Kidney (tissue), 22 donors: ENCODE data around the gene PLSCR5. TPM values are rescaled to one million over a fixed set of nuclear protein-coding genes. Genes with fewer than 3 reads are reported as not detected.

ENCODE experiments used
- DNase-seq, 5 donors: peaks; one replicate each; pipeline ENCODE4 v3.0.0-alpha.2; 2013 to 2020
- FAIRE-seq: peaks from 2 replicates; lab custom pipeline; 2012; peaks lifted over from hg19 to GRCh38; lab: Jason Lieb, UNC
- H3K27ac ChIP-seq, 2 donors: one replicate each; pipeline ENCODE4 v1.7.0; 2013; ENCODE audit warnings: low read depth in 2 of 2, low read length in 2 of 2, inconsistent platforms in 1 of 2
- H3K27me3 ChIP-seq: one replicate; pipeline ENCODE4 v1.7.1; 2013; ENCODE audit warnings: low read length, inconsistent platforms; ENCODE audit not compliant: control insufficient read depth, insufficient read depth
- H3K36me3 ChIP-seq, 3 donors: one replicate each; pipeline versions ENCODE4 v1.7.0 to v1.7.1; 2013; ENCODE audit warnings: low read length in 3 of 3, control low read depth in 1 of 3, inconsistent platforms in 1 of 3; ENCODE audit not compliant: insufficient read depth in 3 of 3, control insufficient read depth in 2 of 3
- H3K4me1 ChIP-seq, 3 donors: one replicate each; pipeline versions ENCODE4 v1.7.0 to v1.7.1; 2013; ENCODE audit warnings: low read length in 3 of 3, inconsistent platforms in 1 of 3, low read depth in 1 of 3; ENCODE audit not compliant: control insufficient read depth in 2 of 3, insufficient read depth in 2 of 3
- H3K4me3 ChIP-seq, 3 donors: one replicate each; pipeline versions ENCODE4 v1.7.0 to v1.8.1; 2013; ENCODE audit warnings: low read length in 3 of 3, control low read depth in 1 of 3, inconsistent platforms in 1 of 3
- H3K9ac ChIP-seq, 3 donors: one replicate each; pipeline versions ENCODE4 v1.7.0 to v1.7.1; 2013; ENCODE audit warnings: low read length in 3 of 3, control low read depth in 1 of 3, inconsistent platforms in 1 of 3
- H3K9me3 ChIP-seq, 3 donors: one replicate each; pipeline versions ENCODE4 v1.7.0 to v1.7.1; 2013; ENCODE audit warnings: low read length in 3 of 3, control low read depth in 1 of 3, inconsistent platforms in 1 of 3; ENCODE audit not compliant: control insufficient read depth in 2 of 3, insufficient read depth in 1 of 3
- CTCF ChIP-seq: IDR thresholded peaks from 3 replicates; pipeline ENCODE4 v1.5.1; 2012; ENCODE audit warnings: mild to moderate bottlenecking, moderate library complexity, borderline replicate concordance; ENCODE audit not compliant: insufficient read depth; ENCODE audit errors: extremely low read depth
- intact Hi-C: fragments of 100-400 bp; cut with DNase I; formaldehyde crosslinking; loops from one replicate; pipeline ENCODE4 v1.11.1; 2022
- long read RNA-seq, 10 donors: library from polyadenylated mRNA in 1 of 10; unstranded in 1 of 10; transcript quantifications; one replicate each; pipeline ENCODE4 v2.0.0 and lab custom pipeline, GENCODE V29; 2021 to 2026
- polyA plus RNA-seq: library from polyadenylated mRNA; stranded (reverse); fragments of 350-450 nt; fragmentation: Illumina TruSeq; extraction: RNeasy Lipid Tissue Mini Kit (QIAGEN cat#74804); gene quantifications from one replicate; pipeline ENCODE4 v1.2.3, GENCODE V29; 2014; ENCODE audit warnings: low read depth, low replicate concordance; ENCODE audit not compliant: insufficient read depth
- total RNA-seq: library from RNA; stranded (reverse); fragmentation: NEBNext Ultra II Directional; extraction: Animal tissue kit (Norgen Biotek cat#: 25700); gene quantifications from one replicate; pipeline ENCODE4 v1.2.1, GENCODE V29; 2021
- donor health status: control.
- donor health status: control.
- donor health status: control.
- donor health status: control.
- donor health status: control.
- donor health status: DM: yes; HTN: yes; CAD: no.
- donor health status: Normal renal cell carcinoma (clear cell type).

PLSCR5 gene
- total RNA-seq (not detected), polyA plus RNA-seq (not detected)
- long read RNA-seq, donor 1, result 0 reads
- long read RNA-seq, donor 2, result 0 reads
- long read RNA-seq, donor 3, result 0 reads
- long read RNA-seq, donor 4, result 0 reads
- long read RNA-seq, donor 5, result 0 reads
- long read RNA-seq, donor 6, result 0 reads
- long read RNA-seq, donor 7, result 0 reads
- long read RNA-seq, donor 8, result 0 reads
- long read RNA-seq, donor 9, result 0 reads
- long read RNA-seq, donor 10, result 0 reads

DNA sequence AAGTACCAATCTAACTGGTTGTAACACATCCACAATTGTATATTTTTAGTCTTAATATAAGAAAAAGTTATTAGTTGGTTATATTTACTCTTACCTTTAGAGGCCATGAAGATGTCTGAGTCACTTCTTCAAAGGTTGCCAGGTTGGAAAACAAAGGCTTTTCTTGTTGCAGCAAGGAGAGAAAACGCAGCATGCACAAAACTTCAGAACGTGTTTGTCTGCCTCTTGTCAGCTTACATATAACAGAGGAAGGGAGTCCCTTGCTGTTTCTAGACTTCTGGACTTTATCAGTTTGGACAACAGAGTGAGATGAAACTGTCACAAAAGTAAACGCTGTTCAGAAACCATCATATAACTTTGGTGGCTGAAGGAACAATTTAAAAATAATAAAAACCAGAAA lies at the start of gene PLSCR5:
TSS of gene PLSCR5 (minus strand) at position 241 of the 400 bp plus-strand sequence. CDS start at position 107, 134 bp downstream.
- intact Hi-C loops, result no loop called here
- no peak for TF ChIP-seq CTCF
- H3K9ac ChIP-seq, result no peak within 1 kb of the TSS
- DNase-seq (no peak), FAIRE-seq (no peak)
- H3K27ac ChIP-seq, result no peak within 1 kb of the TSS
- no peaks in the 10 kb centered on the region for H3K4me1 ChIP-seq
- no peaks in the 10 kb centered on the region for H3K9me3 ChIP-seq
- no peaks in the 10 kb centered on the region for H3K36me3 ChIP-seq
- H3K4me3 ChIP-seq, result no peak within 1 kb of the TSS
- no peaks in the 10 kb centered on the region for H3K27me3 ChIP-seq

DNA sequence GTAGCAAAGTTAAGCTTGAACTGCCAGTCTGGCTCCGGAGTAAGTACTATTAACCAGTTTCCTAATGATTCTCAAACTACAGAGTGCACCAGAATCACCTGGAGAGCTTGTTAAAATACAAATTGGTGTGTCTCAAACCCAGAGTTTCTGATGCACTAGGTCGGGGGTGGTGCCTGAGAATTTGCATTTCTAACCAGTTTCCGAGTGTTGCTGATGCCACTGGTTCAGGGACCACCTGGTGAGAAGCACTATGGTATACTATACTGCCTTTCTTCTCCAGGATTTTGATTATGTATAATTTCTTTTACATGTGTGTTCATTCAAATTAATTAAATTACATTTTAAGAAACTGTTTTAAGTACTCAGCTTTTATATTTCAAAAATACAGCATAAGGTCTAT lies 48.8 kb upstream of the PLSCR5 start:
- no peaks in the 10 kb centered on the region for H3K4me1 ChIP-seq
- no peaks in the 10 kb centered on the region for H3K27me3 ChIP-seq
- DNase-seq (no peak), FAIRE-seq (no peak)
- intact Hi-C loops, result no loop called here
- no peak overlapping the region for H3K27ac ChIP-seq
- no peak overlapping the region for H3K9ac ChIP-seq
- TF ChIP-seq CTCF, result no peak
- H3K9me3 ChIP-seq, result no peaks in the 10 kb centered on the region
- no peak overlapping the region for H3K4me3 ChIP-seq
- no peaks in the 10 kb centered on the region for H3K36me3 ChIP-seq

DNA sequence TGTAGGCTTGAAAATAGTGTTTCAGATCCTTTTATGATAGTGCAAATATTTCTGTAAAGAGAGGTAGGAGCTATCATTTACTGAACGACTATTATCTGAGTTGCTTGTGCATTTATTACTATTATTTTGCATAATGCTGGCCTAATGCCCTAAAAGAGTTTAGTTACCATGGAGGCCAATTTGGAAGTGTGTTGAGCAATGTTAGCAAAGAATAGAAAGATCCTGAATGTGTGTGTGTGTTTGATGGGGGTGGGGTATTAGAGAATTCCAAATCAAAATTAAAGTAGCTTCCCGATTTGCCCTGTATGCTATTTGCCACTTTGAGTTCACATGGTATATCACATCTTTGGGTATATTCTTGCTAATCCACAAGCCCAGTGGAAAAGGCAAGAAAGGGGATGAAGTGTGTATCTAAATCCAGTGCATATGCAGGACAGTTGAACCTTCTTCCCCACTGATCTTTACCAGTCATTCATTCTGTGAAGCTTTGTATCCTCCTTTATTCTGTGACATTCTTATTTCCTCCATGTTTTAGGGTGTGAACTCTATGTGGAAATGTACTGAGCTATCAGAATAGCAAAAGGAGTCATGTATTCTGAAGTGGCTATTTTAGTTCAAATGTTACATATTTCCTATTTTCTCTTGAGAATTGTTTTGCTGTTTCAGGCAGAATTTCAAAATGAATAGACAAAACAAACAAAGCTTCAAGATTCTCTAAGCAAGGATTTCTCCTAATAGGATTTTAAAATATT lies 45.7 kb upstream of the PLSCR5 start:
- Histone ChIP-seq H3K27me3 (no peaks in the 10 kb centered on the region), H3K9me3 (no peaks in the 10 kb centered on the region), H3K36me3 (no peaks in the 10 kb centered on the region), H3K4me3 (no peak overlapping the region), H3K9ac (no peak overlapping the region), H3K27ac (no peak overlapping the region), H3K4me1 (no peaks in the 10 kb centered on the region)
- DNase-seq (no peak), FAIRE-seq (no peak)
- intact Hi-C loops, result no loop called here
- no peak for TF ChIP-seq CTCF
